Activated T-cell treated with anti-CD3 and anti-CD28 coated beads for 1 hour (primary cell): ENCODE results near the gene SORCS2.

Source experiments
- DNase-seq: peaks from one replicate; pipeline ENCODE4 v3.0.0-alpha.2; 2020; ENCODE audit warnings: low read depth

The SORCS2 gene

DNA sequence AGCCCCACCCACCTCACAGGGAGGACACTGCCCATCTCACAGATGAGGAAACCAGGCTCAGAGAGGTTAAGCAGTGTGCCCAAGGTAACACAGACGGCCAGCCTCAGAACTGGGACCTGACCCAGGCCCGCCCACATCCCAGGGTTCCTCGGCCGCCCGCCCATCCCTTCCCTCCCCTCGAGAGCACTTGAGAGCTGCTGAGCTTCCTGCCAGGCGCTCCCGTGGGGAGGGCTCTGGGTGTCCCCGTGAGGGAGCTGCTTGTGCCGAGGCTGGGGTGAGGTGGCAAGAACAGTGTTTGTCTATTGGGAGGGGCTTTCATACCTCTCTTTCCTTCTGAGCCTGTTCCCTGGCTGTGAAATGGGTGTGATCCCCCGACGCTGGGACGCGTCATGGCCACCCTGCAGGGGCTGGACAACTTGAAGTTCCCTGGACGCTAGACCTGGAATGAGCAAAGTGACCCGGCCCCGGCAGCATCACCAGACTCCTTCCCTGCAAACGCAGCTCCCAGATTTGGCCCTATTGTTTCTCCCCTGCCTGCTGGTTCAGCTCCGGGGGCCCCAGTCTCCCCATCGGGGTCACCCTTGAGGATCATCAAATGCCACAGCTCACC is 542.4 kb downstream of the SORCS2 start:
- DNase-seq = no peak

- DNase-seq = no peak
These were observed 543.1 kb downstream of the SORCS2 start for GRCh38 chr4:7735395-7735794.

GRCh38 chr4:7735961-7736360 is 543.6 kb downstream of the SORCS2 start:
- DNase-seq = no peak

- DNase-seq = no peak
These were observed 544.3 kb downstream of the SORCS2 start for GRCh38 chr4:7736436-7737267.

GRCh38 chr4:7737268-7737645 is 544.9 kb downstream of the SORCS2 start:
- DNase-seq = no peak

DNA sequence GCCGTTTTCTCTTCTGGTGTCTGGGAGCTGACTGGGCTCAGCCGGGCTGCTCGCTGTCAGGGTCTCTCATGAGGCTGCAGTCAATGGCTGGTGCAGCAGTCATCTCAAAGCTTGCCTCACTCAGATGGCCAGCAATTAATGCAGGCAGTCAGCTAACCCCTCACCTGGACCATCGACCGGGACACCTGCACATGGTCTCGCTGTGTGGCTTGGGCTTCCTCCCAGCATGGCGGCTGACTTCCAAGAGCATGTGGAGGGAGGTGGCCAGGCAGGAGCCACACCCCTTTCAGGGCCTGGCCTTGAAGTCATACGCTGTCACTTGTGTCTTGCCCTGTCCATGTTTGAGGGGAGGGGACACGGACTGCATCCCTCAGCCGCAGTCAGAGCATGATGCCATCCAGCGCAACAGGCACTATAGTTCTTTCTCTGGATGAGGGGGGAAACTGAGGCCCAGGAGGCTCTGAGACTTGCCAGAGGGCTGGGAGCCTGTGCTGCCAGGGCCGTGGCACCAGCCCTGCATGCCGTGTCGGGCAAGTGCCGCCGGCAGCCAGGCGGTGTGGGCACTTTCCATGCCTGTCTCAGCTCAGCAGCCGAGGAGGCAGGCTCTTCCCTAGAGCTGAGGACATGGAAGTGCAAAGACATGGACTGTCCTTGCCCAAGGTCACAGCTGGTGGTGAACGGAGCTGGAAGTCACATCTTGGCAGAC is 545.6 kb downstream of the SORCS2 start:
- DNase-seq = no peak

GRCh38 chr4:7738458-7739076 is 546.2 kb downstream of the SORCS2 start:
- no peak for DNase-seq

- DNase-seq = no peak
These were observed 547.0 kb downstream of the SORCS2 start for GRCh38 chr4:7739077-7739917.

DNA sequence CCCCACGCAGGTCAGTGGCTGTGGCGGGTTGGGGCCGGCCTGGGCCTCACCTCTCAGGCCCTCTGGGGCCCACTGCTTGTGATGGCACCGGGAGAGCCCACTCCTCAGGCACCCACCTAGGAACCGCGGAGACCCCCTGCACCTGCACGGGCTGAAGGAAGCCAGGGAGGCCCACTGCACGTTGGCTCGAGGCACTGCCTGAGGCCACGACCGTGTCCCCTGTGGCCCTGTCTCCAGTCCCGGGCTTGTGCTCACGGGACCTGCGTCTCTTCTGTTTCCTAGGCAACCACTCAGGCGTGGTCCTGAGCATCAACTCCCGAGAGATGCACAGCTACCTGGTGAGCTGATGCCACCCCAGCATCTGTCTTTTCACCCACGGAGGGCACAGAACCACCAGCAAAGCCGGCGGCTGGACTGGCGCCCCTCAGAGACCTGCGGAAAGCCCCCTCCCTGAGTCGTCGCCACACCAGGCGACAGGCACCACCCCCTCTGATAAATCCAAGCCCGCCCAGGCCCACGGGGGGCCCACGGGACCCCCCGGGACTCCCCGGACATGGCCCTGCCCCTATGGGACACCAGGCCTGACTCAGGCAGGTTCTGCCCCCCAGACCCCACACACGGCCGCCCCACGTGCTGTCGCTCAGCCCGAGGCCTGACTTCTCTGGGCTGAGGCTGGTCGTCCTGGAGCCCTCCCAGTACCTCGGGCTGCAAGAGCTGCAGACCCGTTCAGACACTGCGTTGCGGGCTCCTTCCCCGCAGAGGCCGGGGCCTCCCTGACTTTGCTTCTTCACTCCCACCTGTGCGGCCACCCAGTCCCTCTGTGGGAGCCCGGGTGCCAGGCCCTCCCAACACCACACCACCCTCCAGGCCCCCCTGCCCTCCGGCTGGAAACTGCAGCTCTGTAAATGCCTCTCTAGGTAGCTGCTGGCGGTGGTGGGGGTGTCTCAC is 547.9 kb downstream of the SORCS2 start:
- no peak for DNase-seq

- no peak for DNase-seq
These were observed 548.7 kb downstream of the SORCS2 start for GRCh38 chr4:7740866-7741525.

- no peak for DNase-seq
These were observed 549.8 kb downstream of the SORCS2 start for GRCh38 chr4:7741946-7742806.

- DNase-seq = no peak
These were observed 550.5 kb downstream of the SORCS2 start for GRCh38 chr4:7742807-7743280.

DNA sequence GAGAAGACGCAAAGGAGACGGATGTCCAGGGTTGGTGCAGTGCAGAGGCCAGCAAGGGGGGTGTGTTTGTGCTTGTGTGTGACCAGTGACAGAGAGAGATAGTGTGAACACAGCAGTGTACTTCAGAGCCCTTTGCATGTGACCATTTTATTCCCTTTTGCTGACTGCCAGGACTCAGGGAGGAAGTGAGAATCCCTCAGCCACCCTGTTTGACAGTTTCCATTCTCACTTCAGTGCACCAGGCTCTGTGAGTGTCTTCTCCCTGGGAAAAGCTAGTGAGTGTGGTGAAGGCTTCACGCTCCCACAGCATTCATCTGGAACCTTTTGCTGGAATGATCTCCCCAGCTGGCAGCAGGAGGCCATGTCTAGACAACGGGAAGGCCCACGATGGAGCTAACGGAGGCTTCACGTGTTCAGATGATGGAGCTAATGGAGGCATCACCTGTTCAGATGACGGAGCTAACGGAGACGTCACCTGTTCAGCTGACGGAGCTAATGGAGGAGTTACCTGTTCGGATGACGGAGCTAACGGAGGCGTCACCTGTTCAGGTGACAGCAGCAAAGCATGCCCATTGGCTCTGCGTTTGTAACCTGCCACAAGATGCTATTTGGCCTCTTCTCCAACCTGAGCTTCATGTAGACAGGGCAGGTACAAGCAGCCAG is 551.9 kb downstream of the SORCS2 start:
- DNase-seq = no peak

DNA sequence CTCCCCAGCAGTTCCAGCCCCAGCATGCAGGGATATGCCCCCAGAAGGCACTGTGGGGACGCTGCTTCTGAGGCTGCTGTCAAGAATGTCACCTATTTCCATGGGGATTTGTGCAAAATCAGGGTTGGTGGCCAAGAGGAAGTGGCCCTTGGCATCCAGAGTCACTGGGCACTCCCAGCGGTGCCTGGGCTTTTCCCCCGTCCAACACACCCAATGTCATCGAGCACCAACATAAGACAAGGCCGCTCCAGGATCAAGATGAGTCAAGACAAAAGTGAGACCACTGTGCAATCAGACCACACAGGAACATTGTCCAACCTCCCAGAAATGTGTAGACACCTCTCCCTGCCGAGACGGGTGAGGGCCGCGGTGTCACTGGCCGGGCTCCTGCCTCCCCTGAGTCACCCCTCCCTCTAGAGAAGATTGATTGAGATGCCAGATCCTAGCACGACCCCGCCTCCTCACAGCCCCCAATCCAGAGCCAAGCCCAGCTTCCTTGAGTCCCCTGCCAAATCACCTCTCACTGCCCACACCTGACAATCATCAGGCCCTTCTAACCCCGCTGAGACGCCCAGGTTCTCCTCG is 553.1 kb downstream of the SORCS2 start:
- DNase-seq = no peak

DNA sequence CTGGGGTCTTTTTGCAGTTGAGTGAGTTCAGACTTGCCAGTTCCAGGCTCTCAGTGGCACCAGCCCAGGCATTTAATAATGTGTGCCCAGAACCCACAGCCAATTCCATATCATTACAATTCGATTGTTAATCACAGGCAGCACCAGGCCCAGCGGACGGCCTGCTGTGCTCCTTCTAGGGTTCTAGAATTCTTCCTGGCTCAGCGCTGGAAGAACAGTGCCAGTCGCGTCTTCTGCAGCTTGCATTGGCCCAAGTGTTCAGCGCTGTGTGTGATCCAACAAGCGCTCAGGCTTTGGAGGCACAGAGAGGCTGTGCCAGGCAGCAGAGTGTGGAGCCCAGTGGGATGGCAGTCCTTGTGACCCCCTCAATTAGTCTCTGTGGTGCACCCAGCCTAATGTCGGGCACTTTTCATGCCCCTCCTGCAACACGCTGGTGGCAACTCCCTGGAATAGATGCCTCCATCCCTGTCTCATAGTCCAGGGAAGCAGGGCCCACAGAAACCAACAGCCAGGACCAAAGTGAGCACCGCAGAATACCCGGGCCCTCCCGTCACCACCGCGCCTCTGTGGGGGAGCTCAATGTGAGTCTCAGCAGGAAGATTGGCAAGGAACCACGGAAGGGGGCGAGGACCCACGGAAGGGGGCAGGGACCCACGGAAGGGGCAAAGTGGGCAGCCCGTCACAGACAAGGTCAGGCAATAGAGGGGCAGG is 554.2 kb downstream of the SORCS2 start:
- DNase-seq = no peak

GRCh38 chr4:7747062-7747385 is 554.7 kb downstream of the SORCS2 start:
- DNase-seq = no peak

DNA sequence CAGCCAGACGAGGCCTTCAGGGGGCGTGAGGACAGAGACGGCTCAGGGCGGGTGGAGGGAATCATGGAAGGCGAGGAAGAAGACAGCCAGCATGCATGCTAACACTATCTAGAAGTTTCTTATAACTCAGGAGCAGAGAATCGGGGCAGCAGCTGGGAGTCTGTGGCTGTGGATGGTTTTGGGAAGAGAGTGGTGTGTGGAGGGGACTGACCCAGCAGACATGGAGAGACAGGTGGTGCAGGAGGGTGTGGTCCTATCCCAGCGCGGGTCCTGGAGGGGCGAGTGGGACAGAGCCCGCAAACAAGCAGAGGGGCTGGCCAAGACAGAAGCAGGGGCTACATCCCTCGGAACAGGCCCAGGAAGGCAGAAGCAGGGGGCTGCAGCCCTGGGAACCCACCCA is 555.2 kb downstream of the SORCS2 start:
- no peak for DNase-seq

DNA sequence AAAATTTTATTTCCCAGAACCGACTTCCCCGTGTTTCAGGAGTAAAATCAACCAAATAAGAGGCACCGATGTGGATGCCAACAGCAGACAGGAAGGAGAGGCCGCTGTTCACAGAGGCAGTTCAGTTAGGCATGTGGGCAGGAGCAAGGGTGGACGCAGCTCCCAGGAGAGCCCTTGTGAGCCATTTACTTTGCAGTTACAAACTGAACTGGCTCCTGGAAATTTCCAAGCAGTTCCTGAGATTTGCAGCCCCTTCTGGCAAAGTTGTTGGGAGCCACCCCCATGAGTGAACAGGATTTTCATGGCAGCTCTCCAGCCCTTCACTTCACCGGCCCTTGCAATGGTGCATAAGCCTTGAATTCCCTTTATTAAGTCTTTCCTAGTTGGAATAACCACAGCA is 558.2 kb downstream of the SORCS2 start:
- DNase-seq = no peak
